PC-3 (cell line): ENCODE data around the gene TMEM231. TPM values are rescaled to one million over a fixed set of nuclear protein-coding genes. Genes with fewer than 3 reads are reported as not detected.
A peak's percentile ranks its signal among the peaks of the same experiment; 100 is the strongest.

ENCODE experiments used
- ATAC-seq: fragments of 200-7000 bp; cut with Tn5 transposase; 2 replicates; pipeline ENCODE4 v1.9.1; 2020; ENCODE audit warnings: mild to moderate bottlenecking, moderate library complexity
- BruUV-seq: library from RNA; stranded (reverse); fragments of 400-500 nt; replicated peaks from 2 replicates; lab custom pipeline; 2021; lab: Mats Ljungman, UMichigan
- CTCF ChIA-PET: fragments of 300-600 bp; sonication (Branson Sonifier 250); formaldehyde crosslinking; loops from one replicate; lab custom pipeline; 2022; ENCODE audit warnings: antibody characterized with exemption; lab: Charles Lee
- POLR2A ChIA-PET: fragments of 300-600 bp; sonication (Branson Sonifier 250); formaldehyde crosslinking; loops from one replicate; lab custom pipeline; 2022; ENCODE audit warnings: antibody characterized with exemption; ENCODE audit not compliant: unreplicated experiment; lab: Charles Lee
- DNase-seq: peaks from one replicate; pipeline ENCODE4 v3.0.0-alpha.2; 2015
- H2AFZ ChIP-seq: fragments of 300-600 bp; sonication (generic); 2 replicates; pipeline ENCODE4 v1.6.0; 2016; ENCODE audit warnings: antibody characterized with exemption, low read length
- H3F3A ChIP-seq: fragments of 300-600 bp; sonication (generic); one replicate; pipeline ENCODE4 v1.6.0; 2017; ENCODE audit warnings: antibody characterized with exemption, low read length, control low read depth, mild to moderate bottlenecking; ENCODE audit not compliant: unreplicated experiment
- H3K27ac ChIP-seq: fragments of 300-600 bp; sonication (generic); 2 replicates; pipeline ENCODE4 v1.5.1; 2016; ENCODE audit warnings: mild to moderate bottlenecking, low read length
- H3K27me3 ChIP-seq: fragments of 300-600 bp; sonication (generic); 2 replicates; pipeline ENCODE4 v1.6.1; 2016; ENCODE audit warnings: low read length, mixed read lengths
- H3K36me3 ChIP-seq: fragments of 300-600 bp; sonication (generic); 2 replicates; pipeline ENCODE4 v1.6.1; 2016; ENCODE audit warnings: low read depth, mixed run types, low read length, mixed read lengths
- H3K4me1 ChIP-seq: fragments of 300-600 bp; sonication (generic); 2 replicates; pipeline ENCODE4 v1.5.1; 2016; ENCODE audit warnings: low read length; ENCODE audit not compliant: insufficient read depth
- H3K4me2 ChIP-seq: fragments of 300-600 bp; sonication (generic); 2 replicates; pipeline ENCODE4 v1.6.0; 2016; ENCODE audit warnings: low read length
- H3K4me3 ChIP-seq: fragments of 300-600 bp; sonication (generic); 2 replicates; pipeline ENCODE4 v1.5.1; 2016; ENCODE audit warnings: mild to moderate bottlenecking, low read length, mixed read lengths
- H3K79me2 ChIP-seq: fragments of 300-600 bp; sonication (generic); 2 replicates; pipeline ENCODE4 v1.6.1; 2017; ENCODE audit warnings: low read length, mixed read lengths
- H3K9ac ChIP-seq: fragments of 300-600 bp; sonication (generic); 2 replicates; pipeline ENCODE4 v1.6.0; 2016; ENCODE audit warnings: mild to moderate bottlenecking, low read length
- H3K9me2 ChIP-seq: fragments of 300-600 bp; sonication (generic); replicated peaks from 2 replicates; pipeline ENCODE4 v1.6.1; 2016; ENCODE audit warnings: mixed run types, low read length, mixed read lengths
- H3K9me3 ChIP-seq: fragments of 300-600 bp; sonication (generic); 2 replicates; pipeline ENCODE4 v1.6.1; 2016; ENCODE audit warnings: low read length, mixed read lengths
- H4K20me1 ChIP-seq: fragments of 300-600 bp; sonication (generic); 2 replicates; pipeline ENCODE4 v1.6.1; 2016; ENCODE audit warnings: low read length, mixed read lengths
- CTCF ChIP-seq: fragments of 300-600 bp; sonication (generic); conservative IDR thresholded peaks from 2 replicates; pipeline ENCODE4 v1.5.1; 2017; ENCODE audit warnings: antibody characterized with exemption, low read depth, mild to moderate bottlenecking, low read length
- EZH2 ChIP-seq: fragments of 300-600 bp; sonication (generic); IDR thresholded peaks from one replicate; pipeline ENCODE4 v1.6.1; 2017; ENCODE audit warnings: antibody characterized with exemption, mild to moderate bottlenecking, low read length; ENCODE audit not compliant: unreplicated experiment
- EZH2phosphoT487 ChIP-seq: fragments of 300-600 bp; sonication (generic); IDR thresholded peaks from 2 replicates; pipeline ENCODE4 v1.6.1; 2018; ENCODE audit warnings: mild to moderate bottlenecking, antibody characterized with exemption, low read length, borderline replicate concordance
- intact Hi-C: fragments of 100-400 bp; cut with micrococcal nuclease; formaldehyde crosslinking; loops from 2 replicates; pipeline ENCODE4 v1.9.0; 2023
- total RNA-seq: library from RNA; depleted of rRNA; stranded (reverse); fragments of >200 nt; gene quantifications from 2 replicates; pipeline ENCODE4 v1.2.3, GENCODE V29; 2014; rRNA removed

The TMEM231 gene
- total RNA-seq, 1 experiment from 2014 or later, result 20.2 TPM

GRCh38 chr16:75491876-75492275, 64.2 kb downstream of the TMEM231 start:
- H3K9me3 ChIP-seq, result no peaks in the 10 kb centered on the region
- no peaks in the 10 kb centered on the region for H3K36me3 ChIP-seq
- intact Hi-C loops, result no loop called here
- H3K9me2 ChIP-seq, result no peaks in the 10 kb centered on the region
- no peaks in the 10 kb centered on the region for H3F3A ChIP-seq
- no peak overlapping the region for H3K9ac ChIP-seq
- ChIA-PET POLR2A (no interaction called here), CTCF (interaction anchor here (0.8 kb wide), 1 partner anchor 25 kb away, joined by 3 read pairs; no protein-coding TSS in a partner anchor)
- no peak overlapping the region for H3K4me3 ChIP-seq
- H3K27me3 ChIP-seq, result no peaks in the 10 kb centered on the region
- ATAC-seq, result peak; percentile 83
- no peaks in the 10 kb centered on the region for H4K20me1 ChIP-seq
- H2AFZ ChIP-seq, result no peak overlapping the region
- H3K4me1 ChIP-seq, result peaks cover 5% of the 10 kb centered on the region; the same call in 1 of the 2 replicates
- no peak overlapping the region for H3K27ac ChIP-seq
- H3K79me2 ChIP-seq, result no peaks in the 10 kb centered on the region
- peak; percentile 40 for DNase-seq
- H3K4me2 ChIP-seq, result no peak overlapping the region
- TF ChIP-seq CTCF (peak; percentile 52), EZH2 (no peak)
- BruUV-seq, result no TSS peak

GRCh38 chr16:75488322-75488721, 67.7 kb downstream of the TMEM231 start:
- H3K9me3 ChIP-seq, result no peaks in the 10 kb centered on the region
- CTCF ChIA-PET, result no interaction called here
- ATAC-seq (no peak), DNase-seq (no peak)
- no peaks in the 10 kb centered on the region for H4K20me1 ChIP-seq
- no peak overlapping the region for H2AFZ ChIP-seq
- H3K4me1 ChIP-seq, result peaks cover 26% of the 10 kb centered on the region
- intact Hi-C loops, result no loop called here
- no peaks in the 10 kb centered on the region for H3K79me2 ChIP-seq
- no peaks in the 10 kb centered on the region for H3K27me3 ChIP-seq
- H3K36me3 ChIP-seq, result no peaks in the 10 kb centered on the region
- H3K4me2 ChIP-seq, result no peak overlapping the region
- no peak for TF ChIP-seq EZH2phosphoT487
- TF ChIP-seq CTCF, result no peak
- no peak for TF ChIP-seq EZH2
- H3K9me2 ChIP-seq, result no peaks in the 10 kb centered on the region
- no TSS peak for BruUV-seq
- H3K4me3 ChIP-seq, result no peak overlapping the region
- no peaks in the 10 kb centered on the region for H3F3A ChIP-seq
- no peak overlapping the region for H3K9ac ChIP-seq
- POLR2A ChIA-PET, result no interaction called here
- H3K27ac ChIP-seq, result no peak overlapping the region

Other genes with a start within 250 kb of the TMEM231 start
- 27.3 and 32.1 TPM in 2 replicates for gene CFDP1, start 122.7 kb downstream of the TMEM231 start, total RNA-seq
- gene TMEM170A, start 91.6 kb downstream of the TMEM231 start, total RNA-seq, result 10.1 and 18.6 TPM in 2 replicates
- 0.35 and 0.91 TPM in 2 replicates for gene CHST6, start 60.8 kb downstream of the TMEM231 start, total RNA-seq
- gene CHST5, start 20.1 kb downstream of the TMEM231 start, total RNA-seq, result 0.29 TPM in 1 of 2 replicates, not detected in the other
- 24.7 and 31.2 TPM in 2 replicates for gene GABARAPL2, start 10.1 kb upstream of the TMEM231 start, total RNA-seq
- 42.8 and 60.1 TPM in 2 replicates for gene ADAT1, start 67.0 kb upstream of the TMEM231 start, total RNA-seq
- gene KARS1, start 91.4 kb upstream of the TMEM231 start, total RNA-seq, result 137 and 148 TPM in 2 replicates
- 25.7 and 27.2 TPM in 2 replicates for gene TERF2IP, start 91.5 kb upstream of the TMEM231 start, total RNA-seq
- not detected in 2 replicates for gene CPHXL2, start 120.8 kb upstream of the TMEM231 start, total RNA-seq
- gene DUXB, start 145.2 kb upstream of the TMEM231 start, total RNA-seq, result not detected in 2 replicates
- gene CPHXL, start 170.2 kb upstream of the TMEM231 start, total RNA-seq, result not detected in 2 replicates